HepG2 (cell line): ENCODE results near the gene DISP2. TPM values are rescaled to one million over a fixed set of nuclear protein-coding genes. Genes with fewer than 3 reads are reported as not detected.

Experiments
- AKAP8 ChIP-seq: sonication (generic); formaldehyde crosslinking; IDR thresholded peaks from 2 replicates; pipeline ENCODE4 v1.5.1; 2020; ENCODE audit warnings: mild to moderate bottlenecking, missing genetic modification reagents
- CBFB ChIP-seq: sonication (generic); formaldehyde crosslinking; IDR thresholded peaks from 2 replicates; pipeline ENCODE4 v1.4.0; 2020; ENCODE audit warnings: missing genetic modification reagents
- CBX2 ChIP-seq, 2 experiments: fragments of 200-600 bp in 1 of 2; sonication (generic); formaldehyde crosslinking in 1 of 2; IDR thresholded peaks; 2 replicates each; pipeline versions ENCODE4 v1.7.0 to v1.8.1; 2018 to 2022; ENCODE audit warnings: low read depth in 2 of 2, low read length in 1 of 2, mild to moderate bottlenecking in 1 of 2, missing genetic modification reagents in 1 of 2
- JUNB ChIP-seq: sonication (generic); formaldehyde crosslinking; IDR thresholded peaks from 2 replicates; pipeline ENCODE4 v1.8.0; 2022; ENCODE audit warnings: missing genetic modification reagents, mild to moderate bottlenecking, borderline replicate concordance
- KLF12 ChIP-seq: sonication (generic); formaldehyde crosslinking; IDR thresholded peaks from 2 replicates; pipeline ENCODE4 v1.4.0; 2020; ENCODE audit warnings: missing genetic modification reagents, borderline replicate concordance
- KMT2B ChIP-seq: IDR thresholded peaks from 2 replicates; pipeline ENCODE4 v1.6.1; 2016; ENCODE audit warnings: missing genetic modification reagents, missing compliant biosample characterization
- NFKBIZ ChIP-seq: IDR thresholded peaks from 2 replicates; pipeline ENCODE4 v1.6.1; 2018; ENCODE audit warnings: missing genetic modification reagents, missing compliant biosample characterization
- SALL1 ChIP-seq: sonication (generic); formaldehyde crosslinking; IDR thresholded peaks from 2 replicates; pipeline ENCODE4 v1.8.0; 2022; ENCODE audit warnings: mild to moderate bottlenecking, missing genetic modification reagents
- SCMH1 ChIP-seq: sonication (generic); formaldehyde crosslinking; IDR thresholded peaks from 2 replicates; pipeline ENCODE4 v1.9.0; 2021; ENCODE audit warnings: missing genetic modification reagents, mild to moderate bottlenecking, borderline replicate concordance
- SNRNP70 ChIP-seq: fragments of 200-400 bp; formaldehyde crosslinking; IDR thresholded peaks from 2 replicates; pipeline ENCODE4 v1.6.1; 2017; ENCODE audit warnings: mild to moderate bottlenecking, low read depth, low read length, moderate library complexity
- TEAD2 ChIP-seq: sonication (generic); formaldehyde crosslinking; IDR thresholded peaks from 2 replicates; pipeline ENCODE4 v1.9.0; 2021; ENCODE audit warnings: missing genetic modification reagents
- ZNF101 ChIP-seq: sonication (generic); formaldehyde crosslinking; IDR thresholded peaks from 2 replicates; pipeline ENCODE4 v1.4.0; 2020; ENCODE audit warnings: mild to moderate bottlenecking, low read depth, missing genetic modification reagents, borderline replicate concordance
- ZNF225 ChIP-seq: sonication (generic); formaldehyde crosslinking; IDR thresholded peaks from 2 replicates; pipeline ENCODE4 v1.4.0; 2020; ENCODE audit warnings: mild to moderate bottlenecking, missing genetic modification reagents
- ZNF430 ChIP-seq: sonication (generic); formaldehyde crosslinking; IDR thresholded peaks from 2 replicates; pipeline ENCODE4 v1.9.0; 2021; ENCODE audit warnings: mild to moderate bottlenecking, missing genetic modification reagents
- ZNF543 ChIP-seq: sonication (generic); formaldehyde crosslinking; IDR thresholded peaks from 2 replicates; pipeline ENCODE4 v1.4.0; 2020; ENCODE audit warnings: mild to moderate bottlenecking, missing genetic modification reagents
- ZNF644 ChIP-seq: IDR thresholded peaks from 2 replicates; pipeline ENCODE4 v1.6.1; 2016; ENCODE audit warnings: low read depth
- polyA plus RNA-seq, 8 experiments: library from polyadenylated mRNA; depleted of rRNA in 3 of 8; stranded (reverse) in 7 of 8; unstranded in 1 of 8; fragments of >200 nt; fragmentation: Illumina TruSeq in 4 of 8; extraction: Trizol in 4 of 8; gene quantifications; 2 replicates each; pipeline versions ENCODE4 v1.2.1 to v1.2.3, GENCODE V29; 2011 to 2016; ENCODE audit warnings: low read depth in 4 of 8, missing spikeins in 1 of 8, mixed read lengths in 1 of 8; ENCODE audit not compliant: insufficient read depth in 1 of 8
- total RNA-seq, 5 experiments: library from RNA; depleted of rRNA; stranded (reverse); fragments of >200 nt; fragmentation: Illumina TruSeq; extraction: Trizol; gene quantifications; 2 replicates each; pipeline ENCODE4 v1.2.3, GENCODE V29; 2016; ENCODE audit warnings: low read depth in 1 of 5
- TF ChIP-seq, protein P1 (sequence below): sonication (generic); formaldehyde crosslinking; IDR thresholded peaks from 2 replicates; pipeline ENCODE4 v1.4.0; 2020; ENCODE audit warnings: missing genetic modification reagents, borderline replicate concordance
- TF ChIP-seq, protein P2 (sequence below): sonication (generic); formaldehyde crosslinking; IDR thresholded peaks from 2 replicates; pipeline ENCODE4 v1.4.0; 2020; ENCODE audit warnings: missing genetic modification reagents
- TF ChIP-seq, protein P3 (sequence below): sonication (generic); formaldehyde crosslinking; IDR thresholded peaks from 2 replicates; pipeline ENCODE4 v1.5.1; 2020; ENCODE audit warnings: missing genetic modification reagents, mild to moderate bottlenecking, borderline replicate concordance
- TF ChIP-seq, protein P4 (sequence below): sonication (generic); formaldehyde crosslinking; IDR thresholded peaks from 2 replicates; pipeline ENCODE4 v1.9.0; 2021; ENCODE audit warnings: missing genetic modification reagents, borderline replicate concordance
- TF ChIP-seq, protein P5 (sequence below): sonication (generic); formaldehyde crosslinking; IDR thresholded peaks from 2 replicates; pipeline ENCODE4 v1.5.0; 2020; ENCODE audit warnings: missing genetic modification reagents, mild to moderate bottlenecking, borderline replicate concordance

DISP2 gene
- total and polyA plus RNA-seq, 2 of the 13 experiments (the other 11 are each of a cell fraction or from before 2014, with no cell fraction given), result 0.09 to 0.32 TPM

GRCh38 chr15:40405501-40406381, 47.7 kb downstream of the DISP2 start, which contains the start of gene IVD (continued):
- TF ChIP-seq, protein P1, sequence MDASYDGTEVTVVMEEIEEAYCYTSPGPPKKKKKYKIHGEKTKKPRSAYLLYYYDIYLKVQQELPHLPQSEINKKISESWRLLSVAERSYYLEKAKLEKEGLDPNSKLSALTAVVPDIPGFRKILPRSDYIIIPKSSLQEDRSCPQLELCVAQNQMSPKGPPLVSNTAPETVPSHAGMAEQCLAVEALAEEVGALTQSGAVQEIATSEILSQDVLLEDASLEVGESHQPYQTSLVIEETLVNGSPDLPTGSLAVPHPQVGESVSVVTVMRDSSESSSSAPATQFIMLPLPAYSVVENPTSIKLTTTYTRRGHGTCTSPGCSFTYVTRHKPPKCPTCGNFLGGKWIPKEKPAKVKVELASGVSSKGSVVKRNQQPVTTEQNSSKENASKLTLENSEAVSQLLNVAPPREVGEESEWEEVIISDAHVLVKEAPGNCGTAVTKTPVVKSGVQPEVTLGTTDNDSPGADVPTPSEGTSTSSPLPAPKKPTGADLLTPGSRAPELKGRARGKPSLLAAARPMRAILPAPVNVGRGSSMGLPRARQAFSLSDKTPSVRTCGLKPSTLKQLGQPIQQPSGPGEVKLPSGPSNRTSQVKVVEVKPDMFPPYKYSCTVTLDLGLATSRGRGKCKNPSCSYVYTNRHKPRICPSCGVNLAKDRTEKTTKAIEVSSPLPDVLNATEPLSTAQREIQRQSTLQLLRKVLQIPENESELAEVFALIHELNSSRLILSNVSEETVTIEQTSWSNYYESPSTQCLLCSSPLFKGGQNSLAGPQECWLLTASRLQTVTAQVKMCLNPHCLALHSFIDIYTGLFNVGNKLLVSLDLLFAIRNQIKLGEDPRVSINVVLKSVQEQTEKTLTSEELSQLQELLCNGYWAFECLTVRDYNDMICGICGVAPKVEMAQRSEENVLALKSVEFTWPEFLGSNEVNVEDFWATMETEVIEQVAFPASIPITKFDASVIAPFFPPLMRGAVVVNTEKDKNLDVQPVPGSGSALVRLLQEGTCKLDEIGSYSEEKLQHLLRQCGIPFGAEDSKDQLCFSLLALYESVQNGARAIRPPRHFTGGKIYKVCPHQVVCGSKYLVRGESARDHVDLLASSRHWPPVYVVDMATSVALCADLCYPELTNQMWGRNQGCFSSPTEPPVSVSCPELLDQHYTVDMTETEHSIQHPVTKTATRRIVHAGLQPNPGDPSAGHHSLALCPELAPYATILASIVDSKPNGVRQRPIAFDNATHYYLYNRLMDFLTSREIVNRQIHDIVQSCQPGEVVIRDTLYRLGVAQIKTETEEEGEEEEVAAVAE (CRISPR knock-in tag), result 0 out of 2 replicates have a peak, but pooled peaks have one; percentile 23
- TF ChIP-seq AKAP8 (CRISPR knock-in tag), result 0 out of 2 replicates have a peak, but pooled peaks have one; percentile 57
- TF ChIP-seq, protein P2, sequence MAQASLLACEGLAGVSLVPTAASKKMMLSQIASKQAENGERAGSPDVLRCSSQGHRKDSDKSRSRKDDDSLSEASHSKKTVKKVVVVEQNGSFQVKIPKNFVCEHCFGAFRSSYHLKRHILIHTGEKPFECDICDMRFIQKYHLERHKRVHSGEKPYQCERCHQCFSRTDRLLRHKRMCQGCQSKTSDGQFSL (CRISPR knock-in tag), result no peak
- TF ChIP-seq, protein P3, sequence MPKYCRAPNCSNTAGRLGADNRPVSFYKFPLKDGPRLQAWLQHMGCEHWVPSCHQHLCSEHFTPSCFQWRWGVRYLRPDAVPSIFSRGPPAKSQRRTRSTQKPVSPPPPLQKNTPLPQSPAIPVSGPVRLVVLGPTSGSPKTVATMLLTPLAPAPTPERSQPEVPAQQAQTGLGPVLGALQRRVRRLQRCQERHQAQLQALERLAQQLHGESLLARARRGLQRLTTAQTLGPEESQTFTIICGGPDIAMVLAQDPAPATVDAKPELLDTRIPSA (CRISPR knock-in tag), result no peak
- TF ChIP-seq KMT2B, result no peak
- no peak for TF ChIP-seq ZNF101
- TF ChIP-seq TEAD2 (CRISPR knock-in tag), result no peak
- TF ChIP-seq ZNF543 (CRISPR knock-in tag), result 0 out of 2 replicates have a peak, but pooled peaks have one; percentile 32
- peak; percentile 85 for TF ChIP-seq SALL1 (CRISPR knock-in tag)
- TF ChIP-seq NFKBIZ (CRISPR knock-in tag), result no peak
- TF ChIP-seq ZNF225 (CRISPR knock-in tag), result peak; percentile 85
- TF ChIP-seq KLF12 (CRISPR knock-in tag), result no peak
- TF ChIP-seq, protein P4, sequence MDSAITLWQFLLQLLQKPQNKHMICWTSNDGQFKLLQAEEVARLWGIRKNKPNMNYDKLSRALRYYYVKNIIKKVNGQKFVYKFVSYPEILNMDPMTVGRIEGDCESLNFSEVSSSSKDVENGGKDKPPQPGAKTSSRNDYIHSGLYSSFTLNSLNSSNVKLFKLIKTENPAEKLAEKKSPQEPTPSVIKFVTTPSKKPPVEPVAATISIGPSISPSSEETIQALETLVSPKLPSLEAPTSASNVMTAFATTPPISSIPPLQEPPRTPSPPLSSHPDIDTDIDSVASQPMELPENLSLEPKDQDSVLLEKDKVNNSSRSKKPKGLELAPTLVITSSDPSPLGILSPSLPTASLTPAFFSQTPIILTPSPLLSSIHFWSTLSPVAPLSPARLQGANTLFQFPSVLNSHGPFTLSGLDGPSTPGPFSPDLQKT (CRISPR knock-in tag), result no peak
- TF ChIP-seq SNRNP70, result no peak
- TF ChIP-seq ZNF430 (CRISPR knock-in tag), result peak; percentile 88; the same call in 1 of the 2 replicates
- TF ChIP-seq, protein P5, sequence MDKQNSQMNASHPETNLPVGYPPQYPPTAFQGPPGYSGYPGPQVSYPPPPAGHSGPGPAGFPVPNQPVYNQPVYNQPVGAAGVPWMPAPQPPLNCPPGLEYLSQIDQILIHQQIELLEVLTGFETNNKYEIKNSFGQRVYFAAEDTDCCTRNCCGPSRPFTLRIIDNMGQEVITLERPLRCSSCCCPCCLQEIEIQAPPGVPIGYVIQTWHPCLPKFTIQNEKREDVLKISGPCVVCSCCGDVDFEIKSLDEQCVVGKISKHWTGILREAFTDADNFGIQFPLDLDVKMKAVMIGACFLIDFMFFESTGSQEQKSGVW (CRISPR knock-in tag), result no peak
- no peak for TF ChIP-seq JUNB (CRISPR knock-in tag)
- TF ChIP-seq CBFB (CRISPR knock-in tag), result peak; percentile 80; the same call in 1 of the 2 replicates
- TF ChIP-seq SCMH1 (CRISPR knock-in tag), result no peak
- TF ChIP-seq ZNF644 (CRISPR knock-in tag), result 0 out of 2 replicates have a peak, but pooled peaks have one; percentile 30
- TF ChIP-seq CBX2 (IDR thresholded peaks at IDR 0.05; ENCODE audit: low read depth, low read length), result no peak
- TF ChIP-seq CBX2 (CRISPR knock-in tag; IDR thresholded peaks at IDR 0.05; ENCODE audit: low read depth), result no peak
